ENCODE data around the gene PMVK.

GRCh38 chr1:154945962-154946850 is 9.7 kb upstream of the PMVK start:
- TF ChIP-seq, protein P1, sequence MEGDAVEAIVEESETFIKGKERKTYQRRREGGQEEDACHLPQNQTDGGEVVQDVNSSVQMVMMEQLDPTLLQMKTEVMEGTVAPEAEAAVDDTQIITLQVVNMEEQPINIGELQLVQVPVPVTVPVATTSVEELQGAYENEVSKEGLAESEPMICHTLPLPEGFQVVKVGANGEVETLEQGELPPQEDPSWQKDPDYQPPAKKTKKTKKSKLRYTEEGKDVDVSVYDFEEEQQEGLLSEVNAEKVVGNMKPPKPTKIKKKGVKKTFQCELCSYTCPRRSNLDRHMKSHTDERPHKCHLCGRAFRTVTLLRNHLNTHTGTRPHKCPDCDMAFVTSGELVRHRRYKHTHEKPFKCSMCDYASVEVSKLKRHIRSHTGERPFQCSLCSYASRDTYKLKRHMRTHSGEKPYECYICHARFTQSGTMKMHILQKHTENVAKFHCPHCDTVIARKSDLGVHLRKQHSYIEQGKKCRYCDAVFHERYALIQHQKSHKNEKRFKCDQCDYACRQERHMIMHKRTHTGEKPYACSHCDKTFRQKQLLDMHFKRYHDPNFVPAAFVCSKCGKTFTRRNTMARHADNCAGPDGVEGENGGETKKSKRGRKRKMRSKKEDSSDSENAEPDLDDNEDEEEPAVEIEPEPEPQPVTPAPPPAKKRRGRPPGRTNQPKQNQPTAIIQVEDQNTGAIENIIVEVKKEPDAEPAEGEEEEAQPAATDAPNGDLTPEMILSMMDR (IDR thresholded peaks at IDR 0.05; ENCODE audit: borderline replicate concordance, extremely low read depth, low read length, poor library complexity, severe bottlenecking) = no peak
- no peak for TF ChIP-seq EZH2 (IDR thresholded peaks at IDR 0.05; ENCODE audit: borderline replicate concordance, low read depth, low read length, severe bottlenecking)
